HG03442 (cell line): Measurements from ENCODE around the gene EPB41L4A.
A peak's percentile ranks its signal among the peaks of the same experiment; 100 is the strongest.
"Not testable (repeated sequence)": the region's sequence is repeated elsewhere in the genome, so short reads cannot be mapped to it uniquely, and the experiment has no call there.

Experiments used
- ATAC-seq: cut with Tn5 transposase; IDR thresholded peaks from one replicate; pipeline ENCODE4 v1.9.1; 2021; ENCODE audit warnings: mild to moderate bottlenecking, moderate library complexity; ENCODE audit not compliant: unreplicated experiment

Gene EPB41L4A

GRCh38 chr5:112217843-112218579 is 201.1 kb downstream of the EPB41L4A start:
- ATAC-seq = no peak

GRCh38 chr5:112216140-112216539 is 202.9 kb downstream of the EPB41L4A start:
- ATAC-seq = no peak

- ATAC-seq = no peak
Measured at GRCh38 chr5:112210430-112211005, 208.6 kb downstream of the EPB41L4A start.

GRCh38 chr5:112208699-112209615 is 210.1 kb downstream of the EPB41L4A start:
- no peak for ATAC-seq

- not testable (repeated sequence) for ATAC-seq
Measured at GRCh38 chr5:112208195-112208594, 210.9 kb downstream of the EPB41L4A start.

GRCh38 chr5:112205846-112206245 is 213.2 kb downstream of the EPB41L4A start:
- ATAC-seq = no peak

GRCh38 chr5:112203229-112203628 is 215.8 kb downstream of the EPB41L4A start:
- peak; percentile 86 for ATAC-seq

GRCh38 chr5:112202694-112203093 is 216.4 kb downstream of the EPB41L4A start:
- ATAC-seq = no peak

GRCh38 chr5:112201141-112201540 is 217.9 kb downstream of the EPB41L4A start:
- no peak for ATAC-seq

- ATAC-seq = no peak
Measured at GRCh38 chr5:112200131-112200530, 218.9 kb downstream of the EPB41L4A start.

- no peak for ATAC-seq
Measured at GRCh38 chr5:112196584-112196983, 222.5 kb downstream of the EPB41L4A start.

- no peak for ATAC-seq
Measured at GRCh38 chr5:112195924-112196323, 223.2 kb downstream of the EPB41L4A start.

GRCh38 chr5:112192866-112193265 is 226.2 kb downstream of the EPB41L4A start:
- no peak for ATAC-seq

- ATAC-seq = no peak
Measured at GRCh38 chr5:112192072-112192471, 227.0 kb downstream of the EPB41L4A start.

GRCh38 chr5:112189391-112189790 is 229.7 kb downstream of the EPB41L4A start:
- no peak for ATAC-seq

- no peak for ATAC-seq
Measured at GRCh38 chr5:112186401-112186990, 232.6 kb downstream of the EPB41L4A start.

- ATAC-seq = no peak
Measured at GRCh38 chr5:112183874-112184273, 235.2 kb downstream of the EPB41L4A start.

GRCh38 chr5:112183103-112183711 is 235.9 kb downstream of the EPB41L4A start:
- ATAC-seq = no peak

- ATAC-seq = no peak
Measured at GRCh38 chr5:112179290-112179689, 239.8 kb downstream of the EPB41L4A start.

- ATAC-seq = peak; percentile 85
Measured at GRCh38 chr5:112174959-112175594, 244.0 kb downstream of the EPB41L4A start.
